K562 (cell line): ENCODE results near the gene NUDT6. TPM values are rescaled to one million over a fixed set of nuclear protein-coding genes. Genes with fewer than 3 reads are reported as not detected.

ENCODE experiments used
- ATAC-seq: fragments of 200-7000 bp; cut with Tn5 transposase; 3 replicates; pipeline ENCODE4 v1.9.1; 2020; ENCODE audit warnings: moderate library complexity
- BruUV-seq: library from RNA; stranded (reverse); fragments of 400-500 nt; replicated peaks from 2 replicates; lab custom pipeline; 2021; lab: Mats Ljungman, UMichigan
- CTCF ChIA-PET: fragments of 300-600 bp; formaldehyde crosslinking; extraction: SDS; loops from one replicate; lab custom pipeline; 2021; ENCODE audit warnings: low intra/inter-chr PET ratio; lab: Yijun Ruan, JAX
- POLR2A ChIA-PET: fragments of 300-600, 350-650 bp; sonication (Branson Sonifier 250); formaldehyde crosslinking; extraction: SDS; loops from one replicate; lab custom pipeline; 2021; ENCODE audit warnings: antibody characterized with exemption, inconsistent platforms; lab: Yijun Ruan, JAX
- DNase-seq, 4 experiments: peaks; one replicate each; pipeline versions ENCODE4 v3.0.0 to v3.0.0-alpha.2; 2011 to 2018; ENCODE audit warnings: low spot score in 3 of 4, mixed read lengths in 3 of 4; ENCODE audit errors: extremely low read depth in 1 of 4
- FAIRE-seq: peaks from 2 replicates; lab custom pipeline; 2011; peaks lifted over from hg19 to GRCh38; lab: Jason Lieb, UNC
- H2AFZ ChIP-seq: 2 replicates; pipeline ENCODE4 v1.6.0; 2011; ENCODE audit warnings: low read depth, low read length, control low read depth, inconsistent platforms
- H3K27ac ChIP-seq: fragments of 200-600 bp; 3 replicates; pipeline ENCODE4 v1.8.0; 2011; ENCODE audit warnings: low read depth, mild to moderate bottlenecking, control low read depth, inconsistent platforms, low read length, moderate library complexity, mixed read lengths; ENCODE audit errors: extremely low read depth
- H3K27me3 ChIP-seq, 2 experiments: fragments of 300-600 bp in 1 of 2; 2 replicates in 1 of 2; 3 replicates in 1 of 2; pipeline versions ENCODE4 v1.6.0 to v1.8.0; 2011; ENCODE audit warnings: inconsistent platforms in 2 of 2, low read length in 2 of 2, mild to moderate bottlenecking in 1 of 2, mixed read lengths in 1 of 2, moderate library complexity in 1 of 2; ENCODE audit not compliant: control insufficient read depth in 2 of 2, insufficient read depth in 2 of 2
- H3K36me3 ChIP-seq: fragments of 300-600 bp; 3 replicates; pipeline ENCODE4 v1.8.0; 2011; ENCODE audit warnings: mild to moderate bottlenecking, low read length, inconsistent platforms; ENCODE audit not compliant: control insufficient read depth, insufficient read depth
- H3K4me1 ChIP-seq, 2 experiments: fragments of 200-600 bp in 1 of 2; replicated peaks in 1 of 2; 2 replicates in 1 of 2; 3 replicates in 1 of 2; pipeline versions ENCODE4 v1.5.1 to v1.8.0; 2011; ENCODE audit warnings: inconsistent platforms in 2 of 2, low read length in 2 of 2, mild to moderate bottlenecking in 1 of 2, mixed read lengths in 1 of 2, moderate library complexity in 1 of 2; ENCODE audit not compliant: control insufficient read depth in 2 of 2, insufficient read depth in 2 of 2
- H3K4me2 ChIP-seq: 2 replicates; pipeline ENCODE4 v1.6.1; 2011; ENCODE audit warnings: low read length, control low read depth, inconsistent platforms, mixed read lengths; ENCODE audit not compliant: insufficient read depth
- H3K4me3 ChIP-seq: fragments of 200-600 bp; sonication (generic), shearing (Covaris generic); 2 replicates; pipeline ENCODE4 v1.5.1; 2016; ENCODE audit warnings: control low read depth, inconsistent platforms
- H3K79me2 ChIP-seq: fragments of 200-600 bp; 3 replicates; pipeline ENCODE4 v1.8.0; 2011; ENCODE audit warnings: low read length, inconsistent platforms; ENCODE audit not compliant: control insufficient read depth, insufficient read depth
- H3K9ac ChIP-seq, 2 experiments: 2 replicates each; pipeline versions ENCODE4 v1.6.0 to v1.6.1; 2011; ENCODE audit warnings: low read depth in 2 of 2, low read length in 2 of 2, control low read depth in 1 of 2, inconsistent platforms in 1 of 2, mild to moderate bottlenecking in 1 of 2, mixed read lengths in 1 of 2; ENCODE audit not compliant: insufficient read depth in 1 of 2
- H3K9me1 ChIP-seq: one replicate; pipeline ENCODE4 v1.6.0; 2011; ENCODE audit warnings: inconsistent platforms, mild to moderate bottlenecking, low read length, moderate library complexity; ENCODE audit not compliant: control insufficient read depth, insufficient read depth
- H3K9me3 ChIP-seq: replicated peaks from 2 replicates; pipeline ENCODE4 v1.5.1; 2011; ENCODE audit warnings: low read depth, low read length, inconsistent platforms; ENCODE audit not compliant: control insufficient read depth, insufficient read depth
- H4K20me1 ChIP-seq: replicated peaks from 2 replicates; pipeline ENCODE4 v1.6.1; 2011; ENCODE audit warnings: low read length, inconsistent platforms, mixed read lengths; ENCODE audit not compliant: control insufficient read depth, insufficient read depth
- CCNT2 ChIP-seq: IDR thresholded peaks from 2 replicates; pipeline ENCODE4 v1.6.1; 2011; ENCODE audit warnings: borderline replicate concordance, low read depth, mild to moderate bottlenecking, moderate library complexity, mixed read lengths, low read length; ENCODE audit not compliant: insufficient read length; ENCODE audit errors: extremely low read depth
- CREM ChIP-seq: IDR thresholded peaks from 2 replicates; pipeline ENCODE4 v1.6.1; 2014; ENCODE audit warnings: antibody characterized with exemption, low read depth
- ETV5 ChIP-seq: sonication (generic); formaldehyde crosslinking; IDR thresholded peaks from 2 replicates; pipeline ENCODE4 v1.4.0; 2020; ENCODE audit warnings: low read depth, mild to moderate bottlenecking, missing genetic modification reagents
- ILF3 ChIP-seq: fragments of 450-650 bp; IDR thresholded peaks from 2 replicates; pipeline ENCODE4 v1.6.1; 2018; ENCODE audit warnings: antibody characterized with exemption, mild to moderate bottlenecking, moderate library complexity, borderline replicate concordance
- NR2C2 ChIP-seq, 2 experiments: fragments of 200-800 bp in 1 of 2; sonication (Bioruptor generic) in 1 of 2; sonication (generic) in 1 of 2; formaldehyde crosslinking in 1 of 2; IDR thresholded peaks; 2 replicates each; pipeline versions ENCODE4 v1.6.1 to v1.8.0; 2016 to 2022; ENCODE audit warnings: mild to moderate bottlenecking in 1 of 2, missing compliant biosample characterization in 1 of 2, missing genetic modification characterization in 1 of 2, missing genetic modification reagents in 1 of 2
- THRAP3 ChIP-seq: fragments of 450-650 bp; IDR thresholded peaks from 2 replicates; pipeline ENCODE4 v1.6.1; 2016; ENCODE audit warnings: mild to moderate bottlenecking, inconsistent platforms, borderline replicate concordance
- ZBTB7A ChIP-seq: IDR thresholded peaks from 2 replicates; pipeline ENCODE4 v1.6.1; 2011; ENCODE audit warnings: low read depth, mild to moderate bottlenecking, low read length, moderate library complexity, borderline replicate concordance; ENCODE audit not compliant: control insufficient read depth
- ZNF140 ChIP-seq: fragments of 250-450 bp; sonication (Bioruptor Pico); IDR thresholded peaks from 2 replicates; pipeline ENCODE4 v1.8.0; 2021; ENCODE audit warnings: moderate library complexity, mild to moderate bottlenecking, inconsistent platforms
- ZNF217 ChIP-seq: sonication (generic); formaldehyde crosslinking; IDR thresholded peaks from 2 replicates; pipeline ENCODE4 v1.8.0; 2022; ENCODE audit warnings: mild to moderate bottlenecking, missing genetic modification reagents
- WGBS: fragments of 100-300 bp; shearing (Covaris generic); methylation state at CpG from one replicate; pipeline ENCODE4 v1.1.6; 2016; ENCODE audit warnings: low coverage, mixed read lengths; ENCODE audit not compliant: insufficient coverage; ENCODE audit errors: missing lambda C conversion rate; 5-methylcytosine and 5-hydroxymethylcytosine counted together
- in situ Hi-C: fragments of 300-500 bp; cut with MboI; formaldehyde crosslinking; loops from 4 replicates; pipeline ENCODE4 v1.15.0; 2018; ENCODE audit warnings: inconsistent platforms, mixed read lengths
- intact Hi-C: fragments of 100-400 bp; cut with micrococcal nuclease; formaldehyde crosslinking; loops from 2 replicates; pipeline ENCODE4 v1.14.2; 2022
- polyA plus RNA-seq, 8 experiments: library from polyadenylated mRNA; depleted of rRNA in 4 of 8; stranded (reverse) in 5 of 8; unstranded in 3 of 8; fragments of >200 nt; fragmentation: Nextera tagmentation in 2 of 8; fragmentation: Illumina TruSeq in 1 of 8; extraction: Ambion mirVana in 2 of 8; extraction: Trizol in 1 of 8; gene quantifications; 2 replicates each; pipeline versions ENCODE4 v1.2.1 to v1.2.3, GENCODE V29; 2011 to 2014; ENCODE audit warnings: inconsistent platforms in 1 of 8, missing spikeins in 1 of 8
- total RNA-seq, 7 experiments: library from RNA; depleted of rRNA in 6 of 7; stranded (reverse); fragments of >200 nt in 6 of 7; fragmentation: Illumina TruSeq in 2 of 7; extraction: Trizol in 2 of 7; gene quantifications; 2 replicates each; pipeline versions ENCODE4 v1.2.1 to v1.2.3, GENCODE V29; 2011 to 2021; ENCODE audit warnings: low replicate concordance in 1 of 7
- TF ChIP-seq, protein P1 (sequence below): sonication (generic); IDR thresholded peaks from 2 replicates; pipeline ENCODE4 v1.6.1; 2016
- TF ChIP-seq, protein P2 (sequence below): fragments of 450-650 bp; IDR thresholded peaks from 2 replicates; pipeline ENCODE4 v1.6.1; 2016; ENCODE audit warnings: missing biosample characterization, missing genetic modification characterization
- TF ChIP-seq, protein P3 (sequence below): fragments of 450-650 bp; formaldehyde crosslinking; IDR thresholded peaks from 2 replicates; pipeline ENCODE4 v1.4.0; 2020; ENCODE audit warnings: mild to moderate bottlenecking, moderate library complexity

NUDT6 gene
- total and polyA plus RNA-seq, 9 of the 15 experiments (the other 6 are each of a cell fraction or from before 2014, with no cell fraction given): 9.4 to 18.1 (median 13.4) TPM

DNA sequence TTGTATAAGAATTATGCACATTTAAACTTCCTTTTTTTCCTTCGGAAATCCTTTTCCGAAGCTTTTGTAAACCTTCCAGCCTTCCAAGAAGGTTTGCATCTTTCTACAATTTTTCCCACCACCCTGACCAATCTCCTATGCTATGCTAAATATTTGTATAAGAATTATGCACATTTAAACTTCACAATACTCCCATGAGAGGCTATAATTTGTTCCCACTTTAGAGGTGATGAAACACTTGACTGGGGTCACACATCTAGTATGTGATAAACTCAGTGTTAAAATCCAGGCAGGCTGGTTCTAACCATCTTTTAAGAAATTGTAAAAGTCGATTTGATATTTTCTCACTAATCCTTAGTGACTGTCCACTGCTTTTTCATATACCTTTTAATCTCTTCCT is 22.1 kb downstream of the NUDT6 start:
- no peak for DNase-seq
- ChIA-PET CTCF (no interaction called here), POLR2A (no interaction called here)
- no peaks in the 10 kb centered on the region for H3K27me3 ChIP-seq
- intact Hi-C loops (no loop called here), in situ Hi-C loops (loop anchor here (25.0 kb wide), 1 partner anchor 1038 kb away; the partner anchor contains the start of gene BBS7)
- no peak overlapping the region for H3K27ac ChIP-seq
- no peak overlapping the region for H3K9ac ChIP-seq
- H3K9me3 ChIP-seq: no peaks in the 10 kb centered on the region
- WGBS: 65% methylated on average over 3 of the region's 3 CpGs
- BruUV-seq: no TSS peak
- H3K4me1 ChIP-seq: no peaks in the 10 kb centered on the region
- H3K4me2 ChIP-seq: no peak overlapping the region
- no peak overlapping the region for H2AFZ ChIP-seq
- H3K79me2 ChIP-seq: no peaks in the 10 kb centered on the region
- H3K4me3 ChIP-seq: no peak overlapping the region
- H4K20me1 ChIP-seq: no peaks in the 10 kb centered on the region
- TF ChIP-seq ZNF140 (CRISPR knock-in tag): no peak
- no peak for TF ChIP-seq ETV5 (CRISPR knock-in tag)
- no peak for TF ChIP-seq ZNF217 (CRISPR knock-in tag)
- TF ChIP-seq ZBTB7A: no peak
- no peak for TF ChIP-seq CCNT2
- no peak for TF ChIP-seq NR2C2 (CRISPR knock-in tag; IDR thresholded peaks at IDR 0.05)
- no peak for TF ChIP-seq NR2C2 (tag; IDR thresholded peaks at IDR 0.05)
- no peak for TF ChIP-seq THRAP3
- TF ChIP-seq CREM: no peak
- no peak for TF ChIP-seq ILF3
- TF ChIP-seq, protein P1, sequence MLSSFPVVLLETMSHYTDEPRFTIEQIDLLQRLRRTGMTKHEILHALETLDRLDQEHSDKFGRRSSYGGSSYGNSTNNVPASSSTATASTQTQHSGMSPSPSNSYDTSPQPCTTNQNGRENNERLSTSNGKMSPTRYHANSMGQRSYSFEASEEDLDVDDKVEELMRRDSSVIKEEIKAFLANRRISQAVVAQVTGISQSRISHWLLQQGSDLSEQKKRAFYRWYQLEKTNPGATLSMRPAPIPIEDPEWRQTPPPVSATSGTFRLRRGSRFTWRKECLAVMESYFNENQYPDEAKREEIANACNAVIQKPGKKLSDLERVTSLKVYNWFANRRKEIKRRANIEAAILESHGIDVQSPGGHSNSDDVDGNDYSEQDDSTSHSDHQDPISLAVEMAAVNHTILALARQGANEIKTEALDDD: no peak
- TF ChIP-seq, protein P2, sequence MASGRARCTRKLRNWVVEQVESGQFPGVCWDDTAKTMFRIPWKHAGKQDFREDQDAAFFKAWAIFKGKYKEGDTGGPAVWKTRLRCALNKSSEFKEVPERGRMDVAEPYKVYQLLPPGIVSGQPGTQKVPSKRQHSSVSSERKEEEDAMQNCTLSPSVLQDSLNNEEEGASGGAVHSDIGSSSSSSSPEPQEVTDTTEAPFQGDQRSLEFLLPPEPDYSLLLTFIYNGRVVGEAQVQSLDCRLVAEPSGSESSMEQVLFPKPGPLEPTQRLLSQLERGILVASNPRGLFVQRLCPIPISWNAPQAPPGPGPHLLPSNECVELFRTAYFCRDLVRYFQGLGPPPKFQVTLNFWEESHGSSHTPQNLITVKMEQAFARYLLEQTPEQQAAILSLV (tag): no peak
- TF ChIP-seq, protein P3, sequence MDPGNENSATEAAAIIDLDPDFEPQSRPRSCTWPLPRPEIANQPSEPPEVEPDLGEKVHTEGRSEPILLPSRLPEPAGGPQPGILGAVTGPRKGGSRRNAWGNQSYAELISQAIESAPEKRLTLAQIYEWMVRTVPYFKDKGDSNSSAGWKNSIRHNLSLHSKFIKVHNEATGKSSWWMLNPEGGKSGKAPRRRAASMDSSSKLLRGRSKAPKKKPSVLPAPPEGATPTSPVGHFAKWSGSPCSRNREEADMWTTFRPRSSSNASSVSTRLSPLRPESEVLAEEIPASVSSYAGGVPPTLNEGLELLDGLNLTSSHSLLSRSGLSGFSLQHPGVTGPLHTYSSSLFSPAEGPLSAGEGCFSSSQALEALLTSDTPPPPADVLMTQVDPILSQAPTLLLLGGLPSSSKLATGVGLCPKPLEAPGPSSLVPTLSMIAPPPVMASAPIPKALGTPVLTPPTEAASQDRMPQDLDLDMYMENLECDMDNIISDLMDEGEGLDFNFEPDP (CRISPR knock-in tag): no peak
- H3K36me3 ChIP-seq: peaks cover 18% of the 10 kb centered on the region; the same call in 2 of the 3 replicates
- H3K9me1 ChIP-seq: no peaks in the 10 kb centered on the region
- no peak for FAIRE-seq
- peak; percentile 25; the same call in 1 of the 3 replicates for ATAC-seq
